Thymus (tissue), 14 donors: Measurements from ENCODE around the gene CYP51A1. TPM values are rescaled to one million over a fixed set of nuclear protein-coding genes. Genes with fewer than 3 reads are reported as not detected.
A peak's percentile ranks its signal among the peaks of the same experiment; 100 is the strongest.
"Not testable (repeated sequence)": the region's sequence is repeated elsewhere in the genome, so short reads cannot be mapped to it uniquely, and the experiment has no call there.

Experiments
- DNase-seq, 9 donors: peaks; one replicate each; pipeline ENCODE4 v3.0.0-alpha.2; 2013; ENCODE audit warnings: low spot score in 9 of 9, low read depth in 6 of 9, missing footprints in 1 of 9
- H3K27ac ChIP-seq, 2 donors: one replicate each; pipeline ENCODE4 v1.5.1; 2013; ENCODE audit warnings: control low read depth in 1 of 2, low read depth in 1 of 2, low read length in 1 of 2, mild to moderate bottlenecking in 1 of 2, moderate library complexity in 1 of 2
- H3K27me3 ChIP-seq, 2 donors: one replicate each; pipeline ENCODE4 v1.5.1; 2013; ENCODE audit warnings: low read length in 1 of 2; ENCODE audit not compliant: control insufficient read depth in 2 of 2, insufficient read depth in 1 of 2
- H3K36me3 ChIP-seq, 2 donors: one replicate each; pipeline ENCODE4 v1.5.1; 2013; ENCODE audit warnings: low read length in 1 of 2, mild to moderate bottlenecking in 1 of 2, moderate library complexity in 1 of 2; ENCODE audit not compliant: control insufficient read depth in 2 of 2, insufficient read depth in 2 of 2
- H3K4me1 ChIP-seq, 2 donors: one replicate each; pipeline ENCODE4 v1.5.1; 2013; ENCODE audit warnings: low read length in 2 of 2; ENCODE audit not compliant: control insufficient read depth in 2 of 2, insufficient read depth in 2 of 2
- H3K4me3 ChIP-seq, 2 donors: one replicate each; pipeline ENCODE4 v1.5.1; 2013; ENCODE audit warnings: low read length in 2 of 2, control low read depth in 1 of 2, mild to moderate bottlenecking in 1 of 2
- H3K9me3 ChIP-seq, 2 donors: one replicate each; pipeline ENCODE4 v1.5.1; 2013; ENCODE audit warnings: low read length in 1 of 2, mild to moderate bottlenecking in 1 of 2; ENCODE audit not compliant: control insufficient read depth in 2 of 2, insufficient read depth in 1 of 2
- WGBS: extraction: QIAGEN DNeasy Blood & Tissue Kit; methylation state at CpG from one replicate; pipeline ENCODE4 v1.1.7; 2013; 5-methylcytosine and 5-hydroxymethylcytosine counted together
- long read RNA-seq, 10 donors: transcript quantifications; one replicate each; lab custom pipeline, GENCODE V29; 2026
- polyA plus RNA-seq: library from polyadenylated mRNA; stranded (reverse); fragments of 200-250 nt; gene quantifications from one replicate; pipeline ENCODE4 v1.2.3, GENCODE V29; 2013
- total RNA-seq: library from RNA; stranded (reverse); fragments of 120-200 nt; gene quantifications from one replicate; pipeline ENCODE4 v1.2.4, GENCODE V29; 2013
- donor health status: healthy.

Gene CYP51A1
- total RNA-seq (14.7 TPM), polyA plus RNA-seq (8.9 TPM)
- long read RNA-seq, donor 1, result 0 reads
- long read RNA-seq, donor 2, result 0 reads
- long read RNA-seq, donor 3, partial matches to known transcripts, result 0 of 3 reads
- long read RNA-seq, donor 3, other reads (novel, unspliced or antisense), result 0 of 3 reads
- long read RNA-seq, donor 4, partial matches to known transcripts, result 0 of 3 reads
- long read RNA-seq, donor 4, other reads (novel, unspliced or antisense), result 0 of 3 reads
- long read RNA-seq, donor 5, partial matches to known transcripts, result 0 of 5 reads
- long read RNA-seq, donor 5, other reads (novel, unspliced or antisense), result 0 of 5 reads
- long read RNA-seq, donor 6, transcript CYP51A1-201 (10 exons, 3,210 nt), result major isoform, 10 of 12 reads
- long read RNA-seq, donor 6, partial matches to known transcripts, result 0 of 12 reads
- long read RNA-seq, donor 6, other reads (novel, unspliced or antisense), result 0 of 12 reads
- long read RNA-seq, donor 7, partial matches to known transcripts, result 0 of 2 reads
- long read RNA-seq, donor 7, other reads (novel, unspliced or antisense), result 0 of 2 reads
- long read RNA-seq, donor 8, partial matches to known transcripts, result 0 of 5 reads
- long read RNA-seq, donor 8, other reads (novel, unspliced or antisense), result 0 of 5 reads
- long read RNA-seq, donor 9, partial matches to known transcripts, result 0 of 3 reads
- long read RNA-seq, donor 9, other reads (novel, unspliced or antisense), result 0 of 3 reads
- long read RNA-seq, donor 10, transcript CYP51A1-201 (10 exons, 3,210 nt), result major isoform, 5 of 6 reads
- long read RNA-seq, donor 10, partial matches to known transcripts, result 0 of 6 reads
- long read RNA-seq, donor 10, other reads (novel, unspliced or antisense), result 0 of 6 reads

DNA sequence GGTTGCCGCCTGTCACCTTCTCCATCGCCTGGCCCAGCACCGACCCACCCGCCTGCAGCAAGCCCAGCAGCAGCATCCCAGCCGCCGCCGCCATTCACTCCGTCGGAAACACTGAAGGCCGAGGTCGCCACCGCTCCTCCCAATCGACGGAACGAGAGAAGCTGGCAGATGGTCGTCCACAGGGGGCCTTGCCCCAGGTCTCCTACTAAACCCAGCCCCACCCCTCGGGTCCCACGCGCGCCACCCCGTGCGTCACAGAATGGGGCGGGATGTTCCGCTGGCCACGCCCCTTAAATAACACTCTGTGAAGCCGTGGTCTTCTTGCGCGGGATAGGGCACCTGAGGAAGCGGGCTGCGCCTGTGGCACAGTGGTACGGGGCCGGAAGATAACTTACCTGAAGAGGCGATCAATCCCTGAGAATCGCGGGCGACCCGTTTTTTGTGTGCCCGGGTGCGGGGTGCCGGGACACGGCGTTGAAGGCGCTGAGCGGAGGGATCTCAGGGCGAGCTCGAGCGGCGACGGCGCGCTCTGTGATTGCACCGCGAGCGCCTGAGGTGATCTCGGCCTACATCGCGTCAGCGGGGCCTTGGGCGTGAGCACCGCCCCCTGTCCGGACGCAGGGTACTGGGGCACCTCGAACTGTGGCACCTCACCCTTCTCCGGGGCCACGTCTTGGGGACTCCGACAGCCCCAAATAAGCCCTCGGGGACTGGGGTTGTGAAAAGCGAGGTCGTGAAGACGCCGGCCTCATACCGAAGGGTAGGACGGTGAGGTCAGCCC lies at the start of gene CYP51A1:
Gene CYP51A1, minus strand, starts transcription at position 207 of the 781 bp plus-strand sequence. Its CDS starts 113 bp downstream, at position 94.
- peak; percentile 83 to 97 (median 90) for DNase-seq
- H3K27ac ChIP-seq, result peak within 1 kb of the TSS; percentile 70 to 83
- H3K36me3 ChIP-seq, result peaks cover 0 to 3% of the 10 kb centered on the region in 2 donors
- peaks cover 0 to 2% of the 10 kb centered on the region in 2 donors for H3K27me3 ChIP-seq
- H3K9me3 ChIP-seq, result no peaks in the 10 kb centered on the region
- peak within 1 kb of the TSS; percentile 64 to 71 for H3K4me3 ChIP-seq
- under 1% methylated on average over 73 of the region's 73 CpGs for WGBS
- peaks cover 0 to 7% of the 10 kb centered on the region in 2 donors for H3K4me1 ChIP-seq

DNA sequence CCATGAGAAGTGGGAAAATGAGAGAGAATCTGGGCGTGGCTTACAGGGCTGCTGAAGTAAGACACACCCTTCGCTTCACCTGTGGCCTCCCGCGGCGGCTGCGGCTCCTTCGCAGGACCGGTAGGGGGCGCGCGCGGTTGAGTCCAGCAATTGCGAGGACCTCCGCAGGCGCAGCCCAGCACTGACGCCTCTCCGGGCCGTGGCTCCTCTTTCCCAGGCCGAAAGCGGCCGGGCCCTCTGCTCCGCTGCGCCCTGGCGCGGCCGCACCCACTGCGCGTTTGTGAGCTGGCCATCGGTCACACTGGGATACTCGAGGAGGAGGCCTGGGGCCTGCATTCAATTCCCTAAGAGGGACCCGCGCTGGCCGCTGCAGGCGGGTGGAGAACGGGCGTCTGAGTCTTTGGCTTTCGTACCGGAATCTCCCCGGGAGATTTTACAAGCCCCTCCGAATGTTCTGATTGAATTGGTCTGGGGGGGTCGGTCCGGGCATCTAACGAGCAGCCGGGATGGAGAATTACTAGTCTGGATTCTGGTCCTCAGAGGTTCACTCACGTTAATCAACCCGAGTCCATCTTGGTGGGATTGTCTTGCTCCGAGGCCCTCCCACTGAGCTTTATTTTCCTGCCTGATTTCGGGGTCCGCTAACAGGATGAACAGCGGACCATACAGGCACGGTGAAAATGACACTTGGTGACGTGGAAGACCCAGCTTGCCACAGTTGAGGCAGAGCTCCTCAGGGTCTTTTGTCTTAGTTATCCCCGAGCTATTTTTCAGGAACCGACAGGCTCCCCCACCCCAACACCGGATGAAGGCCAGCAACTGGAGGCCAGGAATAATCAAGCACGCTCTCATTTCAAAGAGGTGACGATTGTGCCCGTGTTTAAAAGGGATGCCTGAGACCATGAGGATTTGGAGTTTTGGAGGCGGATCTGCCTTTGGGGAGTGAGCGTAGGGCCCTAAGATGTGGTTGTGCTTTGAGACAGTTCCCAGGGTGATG lies 44.9 kb upstream of the CYP51A1 start, which contains the start of gene LRRD1:
Gene LRRD1, minus strand, starts transcription at position 215 of the 997 bp plus-strand sequence. CDS start 13,940 bp downstream, outside the sequence.
- Histone ChIP-seq H3K4me1 (peaks cover 0 to 8% of the 10 kb centered on the region in 2 donors), H3K27ac (peak within 1 kb of the TSS in 1 of 2 donors; percentile 43)

DNA sequence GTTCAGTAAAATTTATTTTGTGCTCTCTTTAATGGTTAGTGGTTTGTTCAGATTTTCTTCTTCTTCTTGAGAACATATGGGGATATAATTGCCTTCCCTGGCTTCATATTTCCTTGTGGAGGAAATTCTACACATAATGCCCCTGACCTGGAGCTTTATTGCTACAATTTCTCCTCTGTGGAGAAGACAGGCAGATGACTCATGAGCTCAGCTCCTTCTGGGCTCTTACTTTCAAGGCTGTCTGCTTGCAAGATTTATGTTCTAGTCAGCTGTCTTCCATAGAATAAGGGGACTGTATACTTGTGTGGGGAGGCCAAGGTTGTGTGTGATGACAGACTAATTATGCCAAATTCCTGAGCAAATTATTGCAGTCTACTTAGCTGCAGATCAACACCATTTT lies 43.1 kb upstream of the CYP51A1 start:
- no peak for DNase-seq
- Histone ChIP-seq H3K9me3 (no peaks in the 10 kb centered on the region), H3K4me3 (no peak overlapping the region), H3K27ac (no peak overlapping the region), H3K36me3 (no peaks in the 10 kb centered on the region), H3K4me1 (peaks cover 0 to 8% of the 10 kb centered on the region in 2 donors), H3K27me3 (peaks cover 0 to 11% of the 10 kb centered on the region in 2 donors)

More for the DNA sequence above, 44.9 kb upstream of the CYP51A1 start, which contains the start of gene LRRD1:
- WGBS, result 10% methylated on average over 60 of the region's 60 CpGs
- Histone ChIP-seq H3K27me3 (peaks cover 0 to 11% of the 10 kb centered on the region in 2 donors), H3K9me3 (no peaks in the 10 kb centered on the region), H3K36me3 (no peaks in the 10 kb centered on the region), H3K4me3 (peak within 1 kb of the TSS; percentile 55 to 58)
- peak; percentile 30 to 89 (median 68) for DNase-seq

DNA sequence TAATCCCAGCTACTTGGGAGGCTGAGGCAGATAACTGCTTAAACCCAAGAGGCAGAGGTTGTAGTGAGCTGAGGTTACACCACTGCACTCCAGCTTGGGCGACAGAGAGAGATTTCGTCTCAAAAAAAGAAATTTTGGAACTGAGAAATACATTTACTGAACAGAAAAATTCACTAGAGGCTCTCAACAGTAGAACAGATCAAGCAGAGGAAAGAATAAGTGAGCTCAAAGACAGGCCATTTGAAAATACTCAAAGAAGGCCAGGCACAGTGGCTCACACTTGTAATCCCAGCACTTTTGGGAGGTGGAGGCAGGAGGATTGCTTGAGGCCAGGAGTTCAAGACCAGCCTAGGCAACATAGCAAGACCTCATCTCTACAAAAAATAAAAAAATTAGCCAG lies 35.3 kb upstream of the CYP51A1 start:
- DNase-seq, H3K27me3 ChIP-seq, H3K36me3 ChIP-seq, H3K27ac ChIP-seq, H3K9me3 ChIP-seq, H3K4me1 ChIP-seq, H3K4me3 ChIP-seq: not testable (repeated sequence)
- 97% methylated on average over 2 of the region's 2 CpGs for WGBS

DNA sequence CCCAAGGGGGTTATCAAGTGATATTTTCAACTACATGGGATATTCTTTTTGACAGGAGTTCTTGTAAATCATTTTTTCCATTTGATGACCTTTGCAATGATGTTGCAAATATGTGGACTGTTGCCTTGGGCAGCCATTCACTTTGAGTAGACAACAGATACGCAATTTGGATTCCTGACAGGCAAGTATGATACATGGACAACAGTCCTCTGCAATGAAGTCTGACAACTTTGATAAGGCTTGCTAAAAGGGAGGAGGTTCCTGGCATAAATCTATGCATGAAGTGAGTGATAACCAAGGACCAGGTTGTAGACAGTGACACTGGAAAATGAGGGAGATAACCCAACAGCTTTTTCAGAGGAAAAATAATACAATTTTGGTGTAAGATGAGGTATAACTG lies 27.0 kb upstream of the CYP51A1 start:
- no peaks in the 10 kb centered on the region for H3K4me1 ChIP-seq
- H3K9me3 ChIP-seq, result no peaks in the 10 kb centered on the region
- H3K36me3 ChIP-seq, result no peaks in the 10 kb centered on the region
- no peak for DNase-seq
- WGBS, result 96% methylated on average over 1 of the region's 1 CpG
- no peaks in the 10 kb centered on the region for H3K27me3 ChIP-seq
- no peak overlapping the region for H3K4me3 ChIP-seq
- H3K27ac ChIP-seq, result no peak overlapping the region

DNA sequence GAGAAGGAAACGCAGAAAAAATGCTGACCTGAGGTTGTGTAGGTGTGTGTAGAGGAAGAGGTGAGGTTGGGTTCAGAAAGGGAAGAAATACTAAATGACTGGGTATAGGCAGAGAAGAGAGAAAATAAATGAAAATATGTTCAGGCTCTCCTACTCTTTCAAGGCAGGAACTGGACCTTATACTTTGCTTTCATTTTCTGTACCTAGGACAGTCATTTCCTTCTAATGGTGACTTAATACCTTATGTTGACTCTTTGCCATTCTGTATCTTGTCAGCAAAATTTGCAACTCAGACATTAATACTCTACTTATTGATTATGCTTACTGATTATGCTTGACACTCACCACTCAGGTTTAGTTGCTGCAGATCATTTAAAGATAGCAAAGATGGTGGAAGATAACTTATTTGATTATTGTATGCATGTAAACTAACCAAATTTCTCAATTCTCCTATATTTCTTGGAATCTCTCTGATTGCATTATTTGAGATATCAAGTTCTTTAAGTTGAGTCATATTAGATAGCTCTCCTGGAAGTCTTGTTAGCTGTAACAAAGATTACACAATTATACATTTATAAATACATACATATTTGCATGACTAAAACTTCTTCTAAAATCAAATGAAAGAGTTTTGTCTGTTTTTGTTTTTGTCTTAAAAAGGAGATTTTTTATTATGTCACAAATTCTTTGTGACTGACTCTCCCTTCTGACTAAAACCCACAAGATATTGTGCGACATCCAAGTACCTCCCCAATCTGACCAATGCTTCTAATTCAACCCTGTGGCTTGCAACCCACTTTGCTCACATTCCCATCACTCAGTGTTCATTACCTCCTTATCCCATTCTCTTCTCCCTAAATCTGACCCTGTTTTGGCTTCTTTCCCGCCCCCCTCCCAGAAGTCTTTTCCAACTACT lies 24.6 kb upstream of the CYP51A1 start:
- no peaks in the 10 kb centered on the region for H3K36me3 ChIP-seq
- no peaks in the 10 kb centered on the region for H3K27me3 ChIP-seq
- H3K4me3 ChIP-seq, result no peak overlapping the region
- H3K9me3 ChIP-seq, result no peaks in the 10 kb centered on the region
- H3K4me1 ChIP-seq, result no peaks in the 10 kb centered on the region
- H3K27ac ChIP-seq, result no peak overlapping the region
- no peak for DNase-seq
- WGBS, result 96% methylated on average over 3 of the region's 3 CpGs

DNA sequence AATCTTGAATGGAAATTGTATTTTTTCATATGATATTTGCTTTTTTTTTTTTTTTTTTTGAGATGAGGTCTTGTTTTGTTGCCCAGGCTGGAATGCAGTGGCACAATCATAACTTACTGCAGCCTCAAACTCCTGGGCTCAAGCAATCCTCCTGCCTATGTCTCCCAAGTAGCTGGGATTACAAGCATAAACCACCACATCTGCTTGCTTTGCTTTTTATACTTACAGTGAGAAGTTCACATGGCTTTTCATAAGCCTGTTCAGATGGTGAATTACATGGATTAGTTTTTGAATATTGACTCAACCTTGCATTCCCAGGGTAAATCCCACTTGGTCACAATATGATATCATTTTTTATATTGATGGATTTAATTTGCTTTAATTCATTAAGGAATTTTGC lies 22.7 kb upstream of the CYP51A1 start:
- H3K27ac ChIP-seq, result no peak overlapping the region
- H3K9me3 ChIP-seq, result no peaks in the 10 kb centered on the region
- no peaks in the 10 kb centered on the region for H3K36me3 ChIP-seq
- H3K4me1 ChIP-seq, result no peaks in the 10 kb centered on the region
- H3K4me3 ChIP-seq, result no peak overlapping the region
- DNase-seq, result no peak
- no peaks in the 10 kb centered on the region for H3K27me3 ChIP-seq
